Measurements from ENCODE around the gene BCKDHB. TPM values are rescaled to one million over a fixed set of nuclear protein-coding genes. Genes with fewer than 3 reads are reported as not detected.

BCKDHB gene
- total RNA-seq, 1 donor from 2014 or later = 17.6 TPM

DNA sequence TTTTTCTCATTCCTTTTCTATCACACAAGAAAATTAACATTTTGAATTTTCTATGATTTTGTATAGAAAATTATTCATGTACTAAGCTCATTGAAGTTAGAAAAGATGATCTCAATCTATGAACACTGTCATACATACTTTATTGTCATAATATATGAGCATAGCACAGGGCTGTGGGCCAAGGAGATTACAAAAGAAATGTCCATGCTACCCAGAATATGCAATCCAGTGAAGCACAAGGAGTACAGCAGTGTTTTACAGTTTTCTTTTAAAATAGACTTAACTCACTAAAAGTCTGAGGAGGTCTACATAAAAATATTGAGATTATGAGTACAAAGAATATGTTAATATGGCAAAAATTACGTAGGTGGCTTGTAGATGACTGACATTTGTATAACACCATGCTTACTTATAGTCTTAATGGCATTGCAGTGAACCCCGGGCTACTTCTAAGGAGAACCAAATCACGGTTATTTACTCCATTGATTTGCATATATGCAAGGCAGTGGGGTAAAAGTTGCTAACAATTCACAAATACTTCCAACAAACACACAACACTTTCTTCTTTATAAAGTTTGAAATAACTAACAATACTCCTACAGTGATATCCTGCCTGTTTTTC lies 257.1 kb downstream of the BCKDHB start:
- no peaks in the 10 kb centered on the region for H3K4me1 ChIP-seq
- TF ChIP-seq, protein P1, sequence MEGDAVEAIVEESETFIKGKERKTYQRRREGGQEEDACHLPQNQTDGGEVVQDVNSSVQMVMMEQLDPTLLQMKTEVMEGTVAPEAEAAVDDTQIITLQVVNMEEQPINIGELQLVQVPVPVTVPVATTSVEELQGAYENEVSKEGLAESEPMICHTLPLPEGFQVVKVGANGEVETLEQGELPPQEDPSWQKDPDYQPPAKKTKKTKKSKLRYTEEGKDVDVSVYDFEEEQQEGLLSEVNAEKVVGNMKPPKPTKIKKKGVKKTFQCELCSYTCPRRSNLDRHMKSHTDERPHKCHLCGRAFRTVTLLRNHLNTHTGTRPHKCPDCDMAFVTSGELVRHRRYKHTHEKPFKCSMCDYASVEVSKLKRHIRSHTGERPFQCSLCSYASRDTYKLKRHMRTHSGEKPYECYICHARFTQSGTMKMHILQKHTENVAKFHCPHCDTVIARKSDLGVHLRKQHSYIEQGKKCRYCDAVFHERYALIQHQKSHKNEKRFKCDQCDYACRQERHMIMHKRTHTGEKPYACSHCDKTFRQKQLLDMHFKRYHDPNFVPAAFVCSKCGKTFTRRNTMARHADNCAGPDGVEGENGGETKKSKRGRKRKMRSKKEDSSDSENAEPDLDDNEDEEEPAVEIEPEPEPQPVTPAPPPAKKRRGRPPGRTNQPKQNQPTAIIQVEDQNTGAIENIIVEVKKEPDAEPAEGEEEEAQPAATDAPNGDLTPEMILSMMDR (IDR thresholded peaks at IDR 0.05) = no peak
- no peaks in the 10 kb centered on the region for H3K27me3 ChIP-seq
- no peak overlapping the region for H3K27ac ChIP-seq
- H3K36me3 ChIP-seq = no peaks in the 10 kb centered on the region
- H3K9me3 ChIP-seq = no peaks in the 10 kb centered on the region
- ATAC-seq = no peak
- DNase-seq = no peak
- H3K4me3 ChIP-seq = no peak overlapping the region
- intact Hi-C loops (cut with DNase I) = no loop called here

DNA sequence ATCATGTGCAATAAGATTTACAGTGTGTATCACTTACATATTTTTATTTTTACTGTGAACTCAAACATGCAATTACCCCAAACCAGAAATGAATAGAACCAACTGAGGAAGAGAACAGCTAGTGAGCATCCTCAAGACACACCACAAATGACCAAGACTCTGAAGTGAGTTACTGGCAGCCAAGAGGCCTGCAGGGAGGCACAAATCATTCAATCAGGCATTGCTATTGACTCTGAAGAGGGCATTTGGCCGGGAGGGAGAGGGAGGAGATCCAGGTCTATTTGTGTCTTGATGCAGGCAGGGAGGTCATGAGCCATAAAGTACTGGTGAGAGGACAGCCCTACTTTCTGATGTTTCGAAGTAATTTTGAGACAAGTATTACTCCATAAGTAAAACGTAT lies 257.7 kb downstream of the BCKDHB start:
- TF ChIP-seq, protein P1 (IDR thresholded peaks at IDR 0.05) = no peak
- Histone ChIP-seq H3K36me3 (no peaks in the 10 kb centered on the region), H3K4me3 (no peak overlapping the region), H3K27ac (no peak overlapping the region), H3K27me3 (no peaks in the 10 kb centered on the region), H3K9me3 (no peaks in the 10 kb centered on the region), H3K4me1 (no peaks in the 10 kb centered on the region)
- ATAC-seq (no peak), DNase-seq (no peak)
- intact Hi-C loops (cut with DNase I) = no loop called here

DNA sequence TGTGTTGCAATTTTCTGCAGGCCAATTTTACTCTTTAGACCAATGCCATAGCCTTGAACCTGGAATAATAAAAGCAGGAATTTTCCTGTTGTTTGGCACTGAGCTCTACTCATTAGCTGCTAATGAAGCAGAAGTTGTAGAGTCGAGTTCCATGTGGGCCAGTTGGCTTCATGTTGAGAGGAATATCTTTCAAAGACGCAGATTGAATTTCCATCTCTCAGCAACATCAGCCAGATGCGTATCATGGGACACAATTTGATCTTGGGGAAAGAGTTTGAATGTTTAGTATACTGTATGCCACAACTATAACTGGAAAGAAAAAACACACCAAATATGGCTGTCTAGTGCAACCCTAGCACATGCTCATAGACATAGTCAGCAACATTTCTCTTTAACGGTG lies 259.6 kb downstream of the BCKDHB start:
- DNase-seq = no peak

DNA sequence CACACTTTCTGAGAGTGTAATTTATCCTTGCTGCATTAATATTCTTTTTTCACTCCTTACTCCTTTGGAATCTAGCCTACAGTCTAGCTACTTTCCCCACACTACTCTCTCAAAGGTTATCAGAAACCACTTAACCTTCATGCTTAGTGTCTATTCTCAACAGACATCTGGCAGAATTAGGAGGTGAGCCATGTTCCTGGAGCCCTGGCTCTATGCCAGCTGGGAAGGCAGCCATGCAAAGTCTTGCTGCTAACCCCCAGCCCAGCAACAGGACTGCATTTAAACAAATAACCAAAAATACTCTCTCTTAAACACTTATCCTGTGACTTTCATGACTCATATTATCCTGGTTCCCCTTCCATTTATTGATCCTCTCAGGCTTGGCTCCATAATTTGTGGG lies 260.2 kb downstream of the BCKDHB start:
- intact Hi-C loops (cut with DNase I) = no loop called here
- H3K4me1 ChIP-seq = no peaks in the 10 kb centered on the region
- H3K36me3 ChIP-seq = no peaks in the 10 kb centered on the region
- H3K9me3 ChIP-seq = no peaks in the 10 kb centered on the region
- H3K4me3 ChIP-seq = no peak overlapping the region
- ATAC-seq (no peak), DNase-seq (no peak)
- H3K27ac ChIP-seq = no peak overlapping the region
- H3K27me3 ChIP-seq = no peaks in the 10 kb centered on the region
- TF ChIP-seq, protein P1 (IDR thresholded peaks at IDR 0.05) = no peak

More for the DNA sequence above, 259.6 kb downstream of the BCKDHB start:
- intact Hi-C loops (cut with DNase I) = no loop called here
- Histone ChIP-seq H3K4me3 (no peak overlapping the region), H3K9me3 (no peaks in the 10 kb centered on the region), H3K36me3 (no peaks in the 10 kb centered on the region), H3K27me3 (no peaks in the 10 kb centered on the region), H3K27ac (no peak overlapping the region), H3K4me1 (no peaks in the 10 kb centered on the region)
- no peak for ATAC-seq
- TF ChIP-seq, protein P1 (IDR thresholded peaks at IDR 0.05) = no peak

DNA sequence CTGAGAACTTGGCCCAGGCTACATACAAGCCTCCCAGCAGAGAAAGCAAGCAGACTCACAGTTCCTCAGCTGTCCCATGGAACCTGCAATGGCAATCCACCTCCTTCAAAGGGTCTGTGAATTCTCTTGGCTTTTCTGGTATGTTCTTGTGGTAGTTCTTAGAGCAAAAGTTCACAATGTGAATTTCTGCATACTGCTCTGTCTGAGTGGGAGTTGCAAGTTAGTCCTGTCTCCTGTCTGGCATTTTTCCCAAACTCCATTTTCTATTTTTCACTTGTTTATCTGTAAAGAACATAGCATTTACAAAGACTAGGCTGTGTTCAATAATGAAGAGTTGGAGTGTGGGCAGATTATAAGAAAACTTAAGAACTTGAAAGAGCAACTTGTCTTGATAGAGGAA lies 269.9 kb downstream of the BCKDHB start:
- no peaks in the 10 kb centered on the region for H3K36me3 ChIP-seq
- no peaks in the 10 kb centered on the region for H3K27me3 ChIP-seq
- H3K9me3 ChIP-seq = no peaks in the 10 kb centered on the region
- DNase-seq (no peak), ATAC-seq (no peak)
- intact Hi-C loops (cut with DNase I) = no loop called here
- no peak overlapping the region for H3K27ac ChIP-seq
- no peak overlapping the region for H3K4me3 ChIP-seq
- TF ChIP-seq, protein P1 (IDR thresholded peaks at IDR 0.05) = no peak
- no peaks in the 10 kb centered on the region for H3K4me1 ChIP-seq

DNA sequence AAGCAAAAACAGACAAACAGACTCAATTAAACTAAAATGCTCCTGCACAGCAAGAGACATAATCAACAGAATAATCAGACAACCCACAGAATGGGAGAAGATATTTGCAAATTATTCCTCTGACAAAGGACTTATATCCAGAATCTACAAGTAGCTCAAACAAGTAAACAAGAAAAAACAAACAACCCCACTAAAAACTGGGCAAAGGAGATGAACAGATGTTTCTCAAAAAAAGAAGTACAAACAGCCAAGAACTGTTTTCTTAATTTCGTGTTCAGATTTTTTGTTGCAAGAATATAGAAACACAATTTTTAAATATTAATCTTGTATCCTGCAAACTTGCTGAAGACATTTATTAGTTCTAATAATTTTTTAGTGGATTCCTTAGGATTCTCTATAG lies 274.1 kb downstream of the BCKDHB start:
- no peak overlapping the region for H3K4me3 ChIP-seq
- no peaks in the 10 kb centered on the region for H3K4me1 ChIP-seq
- TF ChIP-seq, protein P1 (IDR thresholded peaks at IDR 0.05) = no peak
- no peaks in the 10 kb centered on the region for H3K36me3 ChIP-seq
- ATAC-seq = no peak
- no peaks in the 10 kb centered on the region for H3K9me3 ChIP-seq
- intact Hi-C loops (cut with DNase I) = no loop called here
- H3K27ac ChIP-seq = no peak overlapping the region
- no peaks in the 10 kb centered on the region for H3K27me3 ChIP-seq
- DNase-seq = no peak

Measured in upper lobe of right lung (tissue), 1 donor.